ENCODE measurements around the gene RPL13.

RPL13 gene

DNA sequence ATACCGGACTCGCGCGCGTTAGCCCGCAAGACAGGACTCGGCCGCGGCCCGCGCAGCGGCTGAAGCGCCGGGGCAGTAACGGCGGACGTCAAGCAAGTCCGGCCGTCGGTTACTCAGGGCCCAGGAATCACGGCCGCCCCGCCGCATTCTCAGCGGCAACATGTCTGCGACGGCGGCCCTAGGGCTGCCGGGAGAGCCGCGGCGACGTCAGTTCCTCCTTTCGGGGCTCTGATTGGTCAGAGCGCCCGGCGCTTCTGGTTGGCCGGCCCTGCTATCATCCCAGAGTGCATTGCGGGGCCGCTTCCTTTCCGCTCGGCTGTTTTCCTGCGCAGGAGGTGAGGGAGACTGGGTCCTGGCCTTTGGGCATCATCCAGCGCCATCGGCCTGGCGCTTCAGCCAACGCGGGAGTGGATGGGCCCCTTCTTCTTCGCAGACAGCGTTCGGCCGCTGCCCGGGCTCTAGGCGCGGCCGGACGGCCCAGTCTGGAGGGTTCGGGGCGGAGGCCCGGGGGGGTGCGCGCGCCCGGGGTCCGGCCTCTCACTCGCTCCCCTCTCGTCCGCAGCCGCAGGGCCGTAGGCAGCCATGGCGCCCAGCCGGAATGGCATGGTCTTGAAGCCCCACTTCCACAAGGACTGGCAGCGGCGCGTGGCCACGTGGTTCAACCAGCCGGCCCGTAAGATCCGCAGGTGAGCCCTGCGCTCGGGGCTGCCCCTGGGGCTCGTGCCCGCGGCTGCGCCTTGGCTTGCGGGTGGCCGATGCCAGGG lies at the start of gene RPL13:
RPL13 (plus strand) TSS at position 305 of the 764 bp plus-strand sequence; CDS start at position 583, 278 bp downstream.
- peak; percentile 84 to 85 for DNase-seq (ENCODE audit: low read depth in 1 of 2, low spot score in 1 of 2)

DNA sequence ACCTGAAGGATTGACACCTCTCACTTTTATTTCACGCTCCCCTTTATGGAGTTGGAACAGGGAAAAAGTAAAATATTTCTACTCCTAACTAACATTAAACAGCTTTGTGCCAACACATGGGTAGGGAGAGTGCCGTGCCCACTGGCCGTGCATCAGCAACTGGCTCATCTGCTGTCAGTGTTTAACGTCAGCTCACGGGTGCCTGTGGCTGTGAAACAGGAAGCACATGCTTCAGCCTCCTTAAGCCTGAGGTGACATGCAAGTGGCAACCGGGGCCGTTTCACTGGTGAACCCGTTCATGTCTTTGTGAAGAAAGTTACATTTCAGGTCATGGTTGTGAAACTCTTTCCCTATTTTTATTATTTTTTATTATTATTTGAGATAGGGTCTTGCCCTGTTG lies 49.1 kb upstream of the RPL13 start:
- DNase-seq (ENCODE audit: low read depth in 1 of 2, low spot score in 1 of 2) = no peak

DNA sequence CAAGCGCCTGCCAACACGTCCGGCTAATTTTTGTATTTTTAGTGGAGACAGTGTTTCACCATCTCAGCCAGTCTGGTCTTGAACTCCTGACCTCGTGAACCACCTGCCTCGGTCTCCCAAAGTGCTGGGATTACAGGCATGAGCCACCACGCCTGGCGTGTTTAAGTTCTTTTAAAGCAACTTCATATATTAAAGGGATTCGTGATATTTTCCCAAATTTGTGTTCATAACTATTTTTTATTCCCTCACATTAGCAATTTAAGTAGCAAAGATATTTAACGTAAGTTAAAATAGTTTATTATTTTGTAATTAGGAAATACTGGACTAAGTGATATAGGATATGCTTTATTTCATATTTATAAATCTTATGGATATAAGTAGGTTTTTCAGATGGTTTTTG lies 48.0 kb upstream of the RPL13 start:
- DNase-seq (ENCODE audit: low read depth in 1 of 2, low spot score in 1 of 2) = no peak

DNA sequence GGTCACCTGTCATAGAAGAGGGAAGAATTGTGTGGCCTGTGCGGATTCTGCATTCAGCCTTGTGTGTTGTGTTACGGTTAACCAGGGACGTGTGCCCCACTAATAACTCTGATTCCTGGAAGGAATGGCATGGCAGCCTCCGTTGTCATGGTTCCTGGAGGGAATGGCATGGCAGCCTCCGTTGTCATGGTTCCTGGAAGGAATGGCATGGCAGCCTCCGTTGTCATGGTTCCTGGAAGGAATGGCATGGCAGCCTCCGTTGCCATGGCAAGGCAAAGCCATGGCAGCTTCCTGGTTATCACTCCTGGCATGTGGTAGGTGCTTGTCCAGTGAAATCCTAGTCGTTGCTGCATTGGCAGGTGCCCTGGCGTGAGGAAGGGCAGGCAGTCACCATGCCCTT lies 43.4 kb upstream of the RPL13 start:
- DNase-seq (ENCODE audit: low read depth in 1 of 2, low spot score in 1 of 2) = no peak

DNA sequence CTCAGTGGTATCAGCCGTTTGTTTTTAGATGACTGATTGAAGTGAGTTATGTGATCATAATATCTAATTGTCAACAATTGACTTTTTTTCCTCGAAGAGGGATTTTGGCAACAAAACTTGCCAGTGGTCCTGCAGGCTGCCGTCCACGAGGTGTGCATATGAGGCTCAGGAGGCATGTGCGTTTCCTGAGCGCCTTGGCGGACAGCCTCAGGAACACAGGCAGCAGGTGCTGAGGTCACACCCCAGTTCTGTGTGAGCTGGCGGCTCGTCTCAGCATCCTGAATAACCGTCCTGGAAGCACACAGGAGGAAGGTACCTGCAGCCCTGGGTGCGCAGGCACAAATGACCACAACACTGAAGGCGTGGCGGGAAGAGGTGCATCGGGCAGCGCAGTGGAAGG lies 40.6 kb upstream of the RPL13 start:
- DNase-seq (ENCODE audit: low read depth in 1 of 2, low spot score in 1 of 2) = no peak

DNA sequence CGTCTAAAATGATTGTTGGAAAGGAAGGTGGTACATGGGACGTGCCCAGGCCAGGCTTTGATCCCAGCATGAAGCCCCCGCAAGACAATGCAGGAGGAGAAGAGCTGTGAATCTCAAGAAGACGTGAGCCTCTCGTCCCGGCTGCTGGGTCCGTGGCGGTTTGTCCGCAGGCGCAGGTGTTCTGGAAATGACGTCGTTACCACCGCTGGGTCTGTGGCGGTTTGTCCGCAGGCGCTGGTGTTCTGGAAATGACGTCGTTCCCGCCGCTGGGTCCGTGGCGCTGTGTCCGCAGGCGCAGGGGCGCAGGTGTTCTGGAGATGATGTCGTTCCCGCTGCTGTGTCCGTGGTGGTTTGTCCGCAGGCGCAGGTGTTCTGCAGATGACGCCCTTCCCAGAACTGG lies 38.2 kb upstream of the RPL13 start:
- DNase-seq (ENCODE audit: low read depth in 1 of 2, low spot score in 1 of 2) = no peak

DNA sequence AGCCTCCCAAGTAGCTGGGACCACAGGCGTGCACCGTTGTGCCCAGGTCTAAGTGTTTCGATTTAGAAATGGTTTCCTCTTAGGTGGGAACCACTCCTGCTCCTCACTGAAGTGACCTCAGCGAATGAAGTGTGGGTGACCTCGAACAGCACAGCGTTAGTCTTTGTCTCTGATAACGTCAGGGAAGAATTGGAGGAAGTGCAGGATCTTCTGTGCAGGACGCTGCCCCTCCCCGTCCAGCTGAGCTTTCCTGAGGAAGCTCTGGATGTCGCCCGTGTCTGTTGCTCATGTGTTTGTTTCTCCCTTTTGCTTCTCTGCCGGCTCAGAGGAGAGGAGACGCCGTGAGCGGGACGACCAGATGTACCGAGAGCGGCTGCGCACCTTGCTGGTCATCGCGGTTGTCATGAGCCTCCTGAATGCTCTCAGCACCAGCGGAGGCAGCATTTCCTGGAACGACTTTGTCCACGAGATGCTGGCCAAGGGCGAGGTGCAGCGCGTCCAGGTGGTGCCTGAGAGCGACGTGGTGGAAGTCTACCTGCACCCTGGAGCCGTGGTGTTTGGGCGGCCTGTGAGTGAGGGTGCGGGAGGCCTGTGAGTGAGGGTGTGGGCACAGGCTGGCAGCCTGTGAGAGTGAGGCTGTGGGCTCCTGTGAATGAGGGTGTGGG lies 36.7 kb upstream of the RPL13 start:
- no peak for DNase-seq (ENCODE audit: low read depth in 1 of 2, low spot score in 1 of 2)

DNA sequence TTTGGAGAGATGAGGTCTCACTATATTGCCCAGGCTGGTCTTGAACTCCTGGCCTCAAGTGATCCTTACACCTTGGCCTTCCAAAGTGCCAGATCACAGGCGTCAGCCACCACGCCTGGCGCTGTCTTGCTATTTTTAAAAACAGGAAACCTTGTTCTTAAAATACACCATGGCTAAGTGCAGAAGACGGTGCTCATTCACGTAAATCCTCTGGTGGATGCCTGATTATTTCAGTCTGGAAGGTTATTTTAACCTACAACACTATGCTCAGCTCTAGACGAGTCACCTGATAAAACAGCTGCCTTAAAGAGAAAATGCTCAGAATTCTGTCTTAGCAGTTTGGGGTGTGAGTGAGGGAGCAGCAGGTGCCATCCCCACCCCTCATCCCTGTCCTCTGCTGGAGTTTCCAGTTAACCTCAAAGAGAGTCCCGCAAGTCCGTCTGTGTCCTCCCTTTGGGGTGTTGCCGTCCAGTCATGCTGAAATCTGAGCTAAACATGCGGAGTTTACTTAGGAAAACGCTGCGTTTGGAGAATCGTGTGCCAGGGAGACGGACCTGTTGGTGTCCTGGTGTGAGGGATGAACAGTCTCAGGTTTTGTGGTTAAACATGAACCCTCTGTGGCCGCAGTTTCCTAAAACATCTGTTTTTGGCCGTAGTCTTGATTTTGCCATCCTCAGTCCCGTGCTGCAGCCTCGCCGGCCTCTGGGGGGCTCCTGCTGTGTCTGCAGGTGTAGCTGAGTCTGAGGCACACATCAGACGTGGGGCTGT lies 35.2 kb upstream of the RPL13 start:
- no peak for DNase-seq (ENCODE audit: low read depth in 1 of 2, low spot score in 1 of 2)

DNA sequence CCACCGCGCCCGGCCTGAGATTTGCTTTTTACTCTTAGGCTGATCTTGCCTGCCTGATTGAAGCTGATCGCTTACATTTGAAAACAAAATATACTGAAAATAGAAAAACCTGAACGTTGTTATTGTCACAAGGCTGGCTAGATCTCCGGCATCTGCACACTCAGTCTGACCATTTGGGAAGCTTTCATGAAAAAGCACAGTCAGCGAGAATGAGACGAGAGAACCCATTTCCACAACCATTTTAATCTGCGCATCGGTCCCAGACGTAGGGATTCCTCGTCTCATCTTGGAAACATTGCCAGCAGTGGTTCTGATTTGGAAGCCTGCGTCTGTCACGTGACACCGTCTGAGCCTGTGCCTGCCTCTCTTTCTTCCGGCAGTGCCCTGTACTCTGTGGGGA lies 31.4 kb upstream of the RPL13 start:
- DNase-seq (ENCODE audit: low read depth in 1 of 2, low spot score in 1 of 2) = no peak

DNA sequence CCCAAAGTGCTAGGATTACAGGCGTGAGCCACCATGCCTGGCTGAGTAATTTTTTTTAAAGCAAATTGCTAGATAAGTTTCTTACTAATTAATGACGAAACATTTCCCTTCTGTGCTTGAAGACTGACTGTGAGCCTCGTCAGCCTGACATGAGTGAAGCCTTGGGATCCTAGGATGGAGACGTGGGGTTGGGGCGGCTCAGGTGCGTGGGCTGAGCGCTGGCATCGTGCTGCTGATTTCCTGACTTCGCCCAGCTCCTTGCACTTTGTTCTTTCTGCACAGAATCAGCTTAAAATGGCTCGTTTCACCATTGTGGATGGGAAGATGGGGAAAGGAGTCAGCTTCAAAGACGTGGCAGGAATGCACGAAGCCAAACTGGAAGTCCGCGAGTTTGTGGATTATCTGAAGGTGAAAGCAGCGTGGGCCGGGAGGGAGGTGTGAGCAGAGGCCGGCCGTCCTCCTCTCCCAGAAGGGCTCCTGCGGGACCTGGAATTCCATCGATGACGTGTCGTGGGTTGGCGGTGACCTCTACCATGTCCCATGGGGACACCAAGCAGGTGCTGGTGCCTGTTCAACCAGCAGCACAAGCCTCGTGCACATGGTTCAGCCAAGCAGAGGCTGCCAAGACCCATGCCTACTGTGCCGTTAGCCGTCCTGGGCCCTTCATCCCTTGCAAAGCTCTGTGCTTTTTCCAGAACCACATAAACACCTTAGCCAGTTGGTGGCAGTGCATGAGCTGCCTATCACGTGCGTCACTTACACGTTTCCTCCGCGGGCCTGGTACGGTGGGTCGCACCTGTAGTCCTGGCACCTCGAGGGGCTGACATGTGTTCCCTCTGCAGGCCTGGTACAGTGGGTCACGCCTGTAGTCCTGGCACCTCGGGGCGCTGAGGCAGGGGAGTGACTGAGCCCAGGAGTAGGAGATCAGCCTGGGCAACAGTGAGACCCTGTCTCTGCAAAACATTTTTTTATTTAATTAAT lies 29.8 kb upstream of the RPL13 start:
- DNase-seq (ENCODE audit: low read depth in 1 of 2, low spot score in 1 of 2) = no peak

DNA sequence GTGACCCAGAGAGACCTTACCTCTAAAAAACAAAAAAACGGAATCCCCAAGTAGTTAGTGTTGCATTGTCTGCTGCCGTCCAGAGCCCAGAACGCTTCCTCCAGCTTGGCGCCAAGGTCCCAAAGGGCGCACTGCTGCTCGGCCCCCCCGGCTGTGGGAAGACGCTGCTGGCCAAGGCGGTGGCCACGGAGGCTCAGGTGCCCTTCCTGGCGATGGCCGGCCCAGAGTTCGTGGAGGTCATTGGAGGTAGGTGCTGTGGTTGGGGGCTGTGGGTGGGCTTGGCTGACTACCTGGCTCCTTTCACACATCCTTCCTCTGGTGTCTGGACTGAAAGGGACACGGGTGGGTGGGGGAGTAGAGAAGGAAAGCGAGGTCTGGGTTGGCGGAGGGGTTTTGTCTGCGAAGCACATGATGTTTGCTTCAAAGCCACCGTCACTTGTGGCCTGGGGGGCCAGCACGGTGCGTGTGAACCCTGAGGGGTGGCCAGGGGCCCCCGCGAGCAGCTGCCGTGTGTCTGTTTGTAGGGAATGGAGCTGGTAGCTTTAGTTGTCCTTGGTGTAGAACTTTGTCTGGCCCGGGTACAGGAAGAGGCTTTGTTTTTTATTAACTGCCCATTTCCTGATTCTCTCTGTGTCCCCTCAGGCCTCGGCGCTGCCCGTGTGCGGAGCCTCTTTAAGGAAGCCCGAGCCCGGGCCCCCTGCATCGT lies 28.5 kb upstream of the RPL13 start:
- DNase-seq (ENCODE audit: low read depth in 1 of 2, low spot score in 1 of 2) = no peak

DNA sequence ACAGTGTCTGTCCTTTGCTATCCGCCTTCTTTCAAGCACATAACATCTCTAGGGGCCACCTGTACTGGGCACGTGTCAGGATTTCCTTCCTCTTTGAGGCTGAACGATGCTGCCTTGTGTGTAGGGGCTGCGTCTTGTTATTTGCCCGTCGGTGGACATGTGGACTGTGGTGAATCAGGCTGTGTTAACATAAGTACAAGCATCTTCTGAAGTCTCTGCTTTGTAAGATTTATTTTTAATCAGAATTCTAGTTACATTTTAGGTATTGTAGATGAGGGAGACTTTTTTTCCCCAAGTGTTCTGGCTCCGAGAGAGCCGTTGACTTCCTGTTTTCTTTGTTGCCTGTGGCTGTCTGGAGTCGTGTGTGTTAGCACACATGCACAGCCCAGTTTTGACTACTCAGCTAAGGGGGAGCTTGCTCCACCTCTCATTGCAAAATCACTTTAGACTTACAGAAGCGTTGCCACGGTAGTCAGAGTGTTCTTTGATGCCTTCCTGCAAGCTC lies 26.2 kb upstream of the RPL13 start:
- no peak for DNase-seq (ENCODE audit: low read depth in 1 of 2, low spot score in 1 of 2)

DNA sequence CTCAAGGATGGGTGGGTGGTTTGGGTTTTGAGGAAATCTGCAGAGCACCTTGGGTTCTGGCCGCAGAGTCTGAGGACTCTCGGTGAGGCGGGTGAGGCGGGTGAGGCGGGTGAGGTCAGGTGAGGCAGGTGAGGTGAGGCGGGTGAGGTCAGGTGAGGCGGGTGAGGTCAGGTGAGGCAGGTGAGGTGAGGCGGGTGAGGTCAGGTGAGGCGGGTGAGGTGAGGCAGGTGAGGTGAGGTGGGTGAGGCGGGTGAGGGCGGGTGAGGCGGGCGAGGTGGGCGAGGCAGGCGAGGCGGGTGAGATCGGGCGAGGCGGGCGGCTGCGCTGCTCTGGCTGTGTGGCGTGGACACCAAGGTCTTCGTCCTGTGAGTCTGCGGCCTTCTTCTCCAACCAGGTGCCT lies 24.1 kb upstream of the RPL13 start:
- no peak for DNase-seq (ENCODE audit: low read depth in 1 of 2, low spot score in 1 of 2)

DNA sequence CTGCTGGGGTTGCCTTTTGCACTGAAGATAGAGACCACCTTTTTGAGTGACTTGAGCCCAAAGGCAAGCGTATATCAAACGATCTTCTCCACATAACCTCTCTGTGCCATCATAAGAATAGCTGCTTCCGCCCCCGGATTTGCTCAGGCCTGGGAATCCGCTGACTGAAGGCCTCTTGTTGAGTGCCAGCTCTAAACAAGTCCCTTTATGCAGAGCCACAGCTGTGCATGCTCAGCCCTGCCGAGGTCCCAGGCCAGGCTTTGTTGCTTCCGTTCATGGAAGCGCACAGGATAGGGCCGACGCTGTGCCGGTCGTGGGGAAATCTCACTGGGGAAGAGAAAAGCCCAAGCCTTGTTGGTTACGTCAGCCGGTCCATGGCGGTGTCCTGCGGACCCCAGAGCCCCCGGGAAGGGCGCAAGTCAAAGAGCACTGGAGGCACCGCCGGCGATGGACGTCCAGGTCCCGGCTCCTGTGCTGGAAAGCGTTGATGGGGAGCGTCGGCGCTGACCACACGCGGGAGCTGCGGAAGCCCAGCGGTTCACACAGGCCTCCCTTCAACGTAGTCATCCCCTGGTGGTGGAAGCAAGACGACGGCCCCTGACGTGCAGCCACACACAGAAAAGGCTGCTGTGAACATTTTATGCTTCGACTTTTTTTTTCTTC lies 23.5 kb upstream of the RPL13 start:
- no peak for DNase-seq (ENCODE audit: low read depth in 1 of 2, low spot score in 1 of 2)

DNA sequence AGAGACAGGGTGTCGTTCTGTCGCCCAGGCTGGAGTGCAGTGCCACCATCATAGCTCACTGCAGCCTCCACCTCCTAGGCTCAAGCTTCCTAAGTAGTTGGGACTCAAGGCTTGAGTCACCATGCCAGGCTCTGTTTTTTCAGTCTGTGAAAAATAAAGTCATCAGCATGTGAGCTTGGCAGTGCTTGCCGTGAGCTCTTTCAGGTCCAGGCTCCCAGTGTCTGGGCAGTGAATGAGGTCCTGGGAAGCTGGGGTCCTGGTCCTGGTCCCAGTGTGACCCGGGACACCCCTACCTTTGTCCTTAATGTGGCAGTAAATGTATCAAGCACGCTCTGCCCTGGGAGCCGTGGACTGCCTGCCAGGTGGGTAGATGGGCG lies 22.9 kb upstream of the RPL13 start:
- DNase-seq (ENCODE audit: low read depth in 1 of 2, low spot score in 1 of 2) = no peak

DNA sequence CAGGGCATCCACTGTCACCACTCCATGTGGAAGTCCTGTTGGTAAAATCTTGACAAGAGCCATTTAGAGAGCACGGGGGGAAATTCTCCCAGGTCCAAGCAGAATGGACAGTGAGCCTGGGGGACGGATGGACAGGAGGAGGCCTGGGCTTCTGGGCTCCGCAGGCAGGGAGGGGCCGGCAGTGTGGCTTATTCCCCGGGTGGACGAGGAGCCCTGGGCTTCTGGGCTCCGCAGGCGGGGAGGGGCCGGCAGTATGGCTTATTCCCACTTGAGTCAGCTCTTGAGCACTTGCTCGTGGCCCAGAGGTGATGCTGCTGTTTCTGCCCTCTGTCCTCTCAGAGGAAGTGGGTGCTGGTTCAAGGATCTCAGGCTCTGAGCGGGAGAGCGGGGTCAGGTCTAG lies 22.2 kb upstream of the RPL13 start:
- no peak for DNase-seq (ENCODE audit: low read depth in 1 of 2, low spot score in 1 of 2)

DNA sequence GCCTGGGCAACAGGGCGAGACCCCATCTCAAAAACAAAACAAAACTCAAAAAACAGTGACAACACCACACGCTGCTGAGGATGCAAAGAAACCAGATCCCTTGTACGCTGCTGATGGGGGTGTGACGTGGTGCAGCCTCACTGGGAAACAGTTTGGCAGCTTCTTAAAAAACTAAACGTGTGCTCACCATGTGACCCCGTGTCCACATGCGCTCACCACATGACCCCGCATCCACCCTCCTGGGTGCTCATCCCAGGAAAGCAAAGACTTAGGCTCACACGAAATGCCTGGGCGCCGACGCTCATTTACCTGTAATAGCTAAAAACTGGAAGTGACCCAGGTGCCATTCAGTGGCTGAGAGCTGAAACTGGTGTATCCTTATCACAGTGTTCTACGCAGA lies 19.9 kb upstream of the RPL13 start:
- DNase-seq (ENCODE audit: low read depth in 1 of 2, low spot score in 1 of 2) = no peak

DNA sequence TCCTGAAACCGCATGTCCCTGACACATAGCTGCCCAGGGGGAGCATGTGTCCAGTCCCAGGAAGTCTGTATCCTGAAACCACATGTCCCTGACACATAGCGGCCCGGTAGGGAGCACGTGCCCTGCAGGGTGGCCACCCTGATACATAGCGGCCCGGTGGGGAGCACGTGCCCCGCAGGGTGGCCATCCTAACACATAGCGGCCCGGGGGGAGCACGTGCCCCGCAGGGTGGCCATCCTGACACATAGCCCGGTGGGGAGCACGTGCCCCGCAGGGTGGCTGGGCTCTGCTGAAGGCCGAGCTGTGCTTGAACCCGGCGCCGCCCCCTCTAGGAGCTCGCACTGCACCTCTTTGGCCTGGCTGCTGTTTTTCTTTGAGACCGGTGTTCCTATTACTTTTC lies 18.7 kb upstream of the RPL13 start:
- DNase-seq (ENCODE audit: low read depth in 1 of 2, low spot score in 1 of 2) = no peak

DNA sequence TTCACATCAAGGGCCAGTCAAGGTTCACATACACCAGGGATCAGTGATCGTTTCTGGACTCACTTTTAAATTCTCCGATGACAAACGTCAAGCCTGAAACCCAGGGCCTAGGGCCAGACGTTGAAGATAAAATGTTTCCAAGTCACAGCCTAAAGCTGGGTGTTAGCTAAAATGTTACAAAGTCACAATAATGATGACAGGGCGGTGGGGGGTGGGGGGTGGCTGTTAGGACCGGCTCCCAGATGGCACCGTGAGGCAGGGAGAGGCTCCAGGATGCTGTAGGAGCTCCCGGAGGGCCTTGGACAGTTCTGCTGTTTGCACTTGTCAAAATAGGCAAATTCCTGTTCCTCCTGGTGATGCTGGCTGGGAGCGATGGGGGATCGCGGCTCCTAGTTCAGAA lies 16.4 kb upstream of the RPL13 start:
- no peak for DNase-seq (ENCODE audit: low read depth in 1 of 2, low spot score in 1 of 2)

DNA sequence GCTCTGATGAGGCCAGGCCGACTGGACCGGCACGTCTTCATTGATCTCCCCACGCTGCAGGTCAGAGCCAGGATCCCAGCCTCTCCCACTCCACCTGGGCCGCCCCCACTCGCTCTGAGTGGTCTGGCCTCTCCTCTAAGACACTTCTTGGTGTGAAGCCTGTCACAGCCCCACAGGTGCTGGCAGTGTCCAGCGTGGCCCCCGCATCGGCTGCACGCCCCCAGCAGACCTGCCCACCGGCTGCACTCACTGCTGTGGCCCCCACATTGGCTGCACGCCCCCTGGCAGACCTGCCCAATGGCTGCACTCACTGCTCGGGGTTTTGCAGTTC lies 15.8 kb upstream of the RPL13 start:
- no peak for DNase-seq (ENCODE audit: low read depth in 1 of 2, low spot score in 1 of 2)

Measured in stimulated activated CD4-positive, alpha-beta T cell treated with anti-CD3 and anti-CD28 coated beads, Interleukin-15, amount 100 ng/mL, for 1 hour (primary cell).